Measurements from ENCODE around the gene ADGRG6. TPM values are rescaled to one million over a fixed set of nuclear protein-coding genes. Genes with fewer than 3 reads are reported as not detected.

The ADGRG6 gene
- total and polyA plus RNA-seq, 2 donors (not counting 3 experiments of a cell fraction or from before 2014, with no cell fraction given), result 99.3 to 166 TPM

GRCh38 chr6:142306736-142307135 lies 4.9 kb downstream of the ADGRG6 start:
- dilution Hi-C loops (cut with MboI; ENCODE audit: extremely low pct_ligation_motif_present, low sequenced_read_pairs) (no loop called here), intact Hi-C loops (cut with micrococcal nuclease) (loop anchor here (5.0 kb wide), 1 partner anchor 159 kb away; the partner anchor contains the start of genes NMBR and VTA1)
- H3K9ac ChIP-seq (replicated peaks; ENCODE audit: extremely low read depth, insufficient read depth, low read length), result no peak overlapping the region
- no peaks in the 10 kb centered on the region for H3K27me3 ChIP-seq (ENCODE audit: control insufficient read depth in 2 of 2, insufficient read depth in 2 of 2, low read length in 2 of 2)
- DNase-seq (ENCODE audit: low read depth, low spot score), result peak; percentile 68
- POLR2A ChIA-PET, result interaction anchor here (1.1 kb wide), 2 partner anchors 8 to 24 kb away, joined by 3 read pairs; no protein-coding TSS in a partner anchor
- H3K9me1 ChIP-seq (replicated peaks; ENCODE audit: control insufficient read depth, extremely low read depth, insufficient read depth, low read length), result no peaks in the 10 kb centered on the region
- peaks cover 97% of the 10 kb centered on the region for H3K79me2 ChIP-seq (ENCODE audit: control insufficient read depth, insufficient read depth, low read length)
- H3K9me3 ChIP-seq (replicated peaks; ENCODE audit: control insufficient read depth, insufficient read depth, low read length), result no peaks in the 10 kb centered on the region
- H3K4me1 ChIP-seq (ENCODE audit: control insufficient read depth, extremely low read depth, insufficient read depth, low read length), result peaks cover 59% of the 10 kb centered on the region
- CTCF ChIA-PET, result interaction anchor here (0.8 to 2.8 kb wide), 8 partner anchors 12 to 150 kb away, joined by 3 to 18 read pairs (median 4); no protein-coding TSS in a partner anchor
- H3K36me3 ChIP-seq (ENCODE audit: control insufficient read depth in 2 of 2, extremely low read depth in 1 of 2, insufficient read depth in 2 of 2, low read length in 2 of 2), result no peaks in the 10 kb centered on the region
- H4K20me1 ChIP-seq (replicated peaks; ENCODE audit: control insufficient read depth, extremely low read depth, insufficient read depth, low read length), result no peaks in the 10 kb centered on the region
- FAIRE-seq, result no peak
- peak overlapping the region; percentile 83 for H3K4me2 ChIP-seq (ENCODE audit: insufficient read depth, low read length)
- no TSS peak for BruUV-seq (replicated peaks)
- H2AFZ ChIP-seq (ENCODE audit: low read depth, low read length), result no peak overlapping the region
- H3K4me3 ChIP-seq (replicated peaks in 1 of 3; ENCODE audit: insufficient read depth in 1 of 3, low read depth in 1 of 3, low read length in 3 of 3), result peak overlapping the region in 1 of 3 experiments; percentile 15
- no peak for TF ChIP-seq JUN (IDR thresholded peaks at IDR 0.05; ENCODE audit: borderline replicate concordance, insufficient read depth, insufficient read length, low read depth)
- TF ChIP-seq POLR2AphosphoS5 (IDR thresholded peaks at IDR 0.05; ENCODE audit: insufficient read depth, low read depth, low read length), result no peak
- TF ChIP-seq GATA2 (IDR thresholded peaks at IDR 0.05; ENCODE audit: insufficient read depth, insufficient read length, low read depth, low read length), result no peak
- no peak for TF ChIP-seq MAX (IDR thresholded peaks at IDR 0.05; ENCODE audit: insufficient read depth, insufficient read length)
- H3K27ac ChIP-seq (ENCODE audit: insufficient read depth, low read depth, low read length), result peak overlapping the region; percentile 40

GRCh38 chr6:142307963-142308748 lies 6.3 kb downstream of the ADGRG6 start:
- H4K20me1 ChIP-seq (replicated peaks; ENCODE audit: control insufficient read depth, extremely low read depth, insufficient read depth, low read length), result no peaks in the 10 kb centered on the region
- peak overlapping the region in 1 of 3 experiments; percentile 2 for H3K4me3 ChIP-seq (replicated peaks in 1 of 3; ENCODE audit: insufficient read depth in 1 of 3, low read depth in 1 of 3, low read length in 3 of 3)
- peaks cover 97% of the 10 kb centered on the region for H3K79me2 ChIP-seq (ENCODE audit: control insufficient read depth, insufficient read depth, low read length)
- FAIRE-seq, result no peak
- no peaks in the 10 kb centered on the region for H3K27me3 ChIP-seq (ENCODE audit: control insufficient read depth in 2 of 2, insufficient read depth in 2 of 2, low read length in 2 of 2)
- H3K4me1 ChIP-seq (ENCODE audit: control insufficient read depth, extremely low read depth, insufficient read depth, low read length), result peaks cover 59% of the 10 kb centered on the region
- intact Hi-C loops (cut with micrococcal nuclease) (loop anchor here (5.0 kb wide), 1 partner anchor 161 kb away; the partner anchor contains the start of genes NMBR and VTA1), dilution Hi-C loops (cut with MboI; ENCODE audit: extremely low pct_ligation_motif_present, low sequenced_read_pairs) (no loop called here)
- TF ChIP-seq MYC (IDR thresholded peaks at IDR 0.05; ENCODE audit: low read depth, low read length) (no peak), EZH2 (IDR thresholded peaks at IDR 0.05; ENCODE audit: borderline replicate concordance, low read depth, low read length, severe bottlenecking) (no peak), FOS (IDR thresholded peaks at IDR 0.05; ENCODE audit: borderline replicate concordance, insufficient read depth, low read length) (no peak), GATA2 (IDR thresholded peaks at IDR 0.05; ENCODE audit: insufficient read depth, insufficient read length, low read depth, low read length) (no peak), JUN (IDR thresholded peaks at IDR 0.05; ENCODE audit: borderline replicate concordance, insufficient read depth, insufficient read length, low read depth) (no peak), POLR2A (IDR thresholded peaks at IDR 0.05; ENCODE audit: low read depth, low read length) (no peak), MAX (IDR thresholded peaks at IDR 0.05; ENCODE audit: insufficient read depth, insufficient read length) (no peak)
- TF ChIP-seq, protein P1, sequence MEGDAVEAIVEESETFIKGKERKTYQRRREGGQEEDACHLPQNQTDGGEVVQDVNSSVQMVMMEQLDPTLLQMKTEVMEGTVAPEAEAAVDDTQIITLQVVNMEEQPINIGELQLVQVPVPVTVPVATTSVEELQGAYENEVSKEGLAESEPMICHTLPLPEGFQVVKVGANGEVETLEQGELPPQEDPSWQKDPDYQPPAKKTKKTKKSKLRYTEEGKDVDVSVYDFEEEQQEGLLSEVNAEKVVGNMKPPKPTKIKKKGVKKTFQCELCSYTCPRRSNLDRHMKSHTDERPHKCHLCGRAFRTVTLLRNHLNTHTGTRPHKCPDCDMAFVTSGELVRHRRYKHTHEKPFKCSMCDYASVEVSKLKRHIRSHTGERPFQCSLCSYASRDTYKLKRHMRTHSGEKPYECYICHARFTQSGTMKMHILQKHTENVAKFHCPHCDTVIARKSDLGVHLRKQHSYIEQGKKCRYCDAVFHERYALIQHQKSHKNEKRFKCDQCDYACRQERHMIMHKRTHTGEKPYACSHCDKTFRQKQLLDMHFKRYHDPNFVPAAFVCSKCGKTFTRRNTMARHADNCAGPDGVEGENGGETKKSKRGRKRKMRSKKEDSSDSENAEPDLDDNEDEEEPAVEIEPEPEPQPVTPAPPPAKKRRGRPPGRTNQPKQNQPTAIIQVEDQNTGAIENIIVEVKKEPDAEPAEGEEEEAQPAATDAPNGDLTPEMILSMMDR (IDR thresholded peaks at IDR 0.05; ENCODE audit: extremely low read depth in 1 of 2, insufficient read depth in 1 of 2, low read depth in 1 of 2, low read length in 2 of 2), result no peak
- POLR2A ChIA-PET, result interaction anchor here (1.1 kb wide), 1 partner anchor 10 kb away, joined by 3 read pairs; no protein-coding TSS in a partner anchor
- H3K27ac ChIP-seq (ENCODE audit: insufficient read depth, low read depth, low read length), result peak overlapping the region; percentile 40
- no peak overlapping the region for H2AFZ ChIP-seq (ENCODE audit: low read depth, low read length)
- H3K9ac ChIP-seq (replicated peaks; ENCODE audit: extremely low read depth, insufficient read depth, low read length), result no peak overlapping the region
- H3K36me3 ChIP-seq (ENCODE audit: control insufficient read depth in 2 of 2, extremely low read depth in 1 of 2, insufficient read depth in 2 of 2, low read length in 2 of 2), result no peaks in the 10 kb centered on the region
- H3K9me3 ChIP-seq (replicated peaks; ENCODE audit: control insufficient read depth, insufficient read depth, low read length), result no peaks in the 10 kb centered on the region
- H3K4me2 ChIP-seq (ENCODE audit: insufficient read depth, low read length), result peak overlapping the region; percentile 83
- BruUV-seq (replicated peaks), result no TSS peak
- peak; percentile 70 for DNase-seq (ENCODE audit: low read depth, low spot score)
- H3K9me1 ChIP-seq (replicated peaks; ENCODE audit: control insufficient read depth, extremely low read depth, insufficient read depth, low read length), result no peaks in the 10 kb centered on the region
- CTCF ChIA-PET, result interaction anchor here (1.1 to 2.8 kb wide), 10 partner anchors 7 to 102 kb away, joined by 3 to 18 read pairs (median 4); no protein-coding TSS in a partner anchor

All from endothelial cell of umbilical vein (primary cell).